DOHH2 (cell line): ENCODE results near the gene AP3B1.

ENCODE experiments used
- H3F3A ChIP-seq: fragments of 200-600 bp; sonication (generic), shearing (Covaris generic); 2 replicates; pipeline ENCODE4 v1.6.0; 2016; ENCODE audit warnings: antibody characterized with exemption, mild to moderate bottlenecking; ENCODE audit not compliant: control insufficient read depth, insufficient read depth
- H3K27ac ChIP-seq: fragments of 200-600 bp; sonication (generic); 2 replicates; pipeline ENCODE4 v1.5.1; 2014; ENCODE audit warnings: low read depth, mild to moderate bottlenecking, low read length, moderate library complexity
- H3K27me3 ChIP-seq: fragments of 200-600 bp; sonication (generic); 2 replicates; pipeline ENCODE4 v1.6.1; 2014; ENCODE audit warnings: mild to moderate bottlenecking, low read length, mixed read lengths; ENCODE audit not compliant: control insufficient read depth
- H3K36me3 ChIP-seq: fragments of 200-600 bp; sonication (generic); 2 replicates; pipeline ENCODE4 v1.6.1; 2014; ENCODE audit warnings: mild to moderate bottlenecking, low read length, moderate library complexity, mixed read lengths; ENCODE audit not compliant: control insufficient read depth
- H3K4me1 ChIP-seq: fragments of 200-600 bp; sonication (generic); 2 replicates; pipeline ENCODE4 v1.6.1; 2014; ENCODE audit warnings: mild to moderate bottlenecking, low read length, mixed read lengths; ENCODE audit not compliant: control insufficient read depth
- H3K4me2 ChIP-seq: fragments of 200-600 bp; sonication (generic); 2 replicates; pipeline ENCODE4 v1.6.0; 2014; ENCODE audit warnings: mild to moderate bottlenecking, low read length, moderate library complexity
- H3K4me3 ChIP-seq: fragments of 200-600 bp; sonication (generic); 2 replicates; pipeline ENCODE4 v1.5.1; 2014; ENCODE audit warnings: mild to moderate bottlenecking, low read length, mixed read lengths
- H3K79me2 ChIP-seq: fragments of 200-600 bp; sonication (generic); 2 replicates; pipeline ENCODE4 v1.6.1; 2014; ENCODE audit warnings: mild to moderate bottlenecking, low read length, mixed read lengths; ENCODE audit not compliant: control insufficient read depth
- H3K9me2 ChIP-seq: fragments of 200-600 bp; sonication (generic); replicated peaks from 2 replicates; pipeline ENCODE4 v1.6.1; 2014; ENCODE audit warnings: mild to moderate bottlenecking, low read length, mixed read lengths; ENCODE audit not compliant: control insufficient read depth
- H3K9me3 ChIP-seq: fragments of 200-600 bp; sonication (generic); 2 replicates; pipeline ENCODE4 v1.6.1; 2014; ENCODE audit warnings: antibody characterized with exemption, low read length, mixed read lengths; ENCODE audit not compliant: control insufficient read depth, insufficient read depth
- H4K20me1 ChIP-seq: fragments of 200-600 bp; sonication (generic); 2 replicates; pipeline ENCODE4 v1.6.0; 2014; ENCODE audit warnings: low read depth, mild to moderate bottlenecking, antibody characterized with exemption, low read length, moderate library complexity; ENCODE audit not compliant: control insufficient read depth, insufficient read depth
- CTCF ChIP-seq: fragments of 200-600 bp; sonication (generic); IDR thresholded peaks from one replicate; pipeline ENCODE4 v1.5.1; 2014; ENCODE audit warnings: antibody characterized with exemption, mild to moderate bottlenecking, low read depth, low read length; ENCODE audit not compliant: poor library complexity, severe bottlenecking
- EZH2phosphoT487 ChIP-seq: fragments of 200-600 bp; sonication (generic); IDR thresholded peaks from 2 replicates; pipeline ENCODE4 v1.6.1; 2017; ENCODE audit warnings: borderline replicate concordance, mild to moderate bottlenecking, antibody characterized with exemption, low read length, moderate library complexity, mixed read lengths

The AP3B1 gene

GRCh38 chr5:78221467-78221866, 73.0 kb downstream of the AP3B1 start:
- Histone ChIP-seq H3K4me3 (no peak overlapping the region), H3K36me3 (peaks cover 8% of the 10 kb centered on the region), H3K4me2 (no peak overlapping the region), H3K9me2 (no peaks in the 10 kb centered on the region), H3F3A (peaks cover 5% of the 10 kb centered on the region), H3K9me3 (no peaks in the 10 kb centered on the region), H3K79me2 (no peaks in the 10 kb centered on the region), H4K20me1 (no peaks in the 10 kb centered on the region), H3K4me1 (peaks cover 17% of the 10 kb centered on the region), H3K27me3 (no peaks in the 10 kb centered on the region), H3K27ac (no peak overlapping the region)
- TF ChIP-seq CTCF (no peak), EZH2phosphoT487 (no peak)

GRCh38 chr5:78215972-78216371, 78.5 kb downstream of the AP3B1 start:
- no peak overlapping the region for H3K4me2 ChIP-seq
- no peaks in the 10 kb centered on the region for H3K4me1 ChIP-seq
- H3F3A ChIP-seq: no peaks in the 10 kb centered on the region
- no peak overlapping the region for H3K4me3 ChIP-seq
- H3K27ac ChIP-seq: no peak overlapping the region
- H3K9me3 ChIP-seq: no peaks in the 10 kb centered on the region
- H3K27me3 ChIP-seq: no peaks in the 10 kb centered on the region
- no peaks in the 10 kb centered on the region for H3K9me2 ChIP-seq
- TF ChIP-seq CTCF: no peak
- no peaks in the 10 kb centered on the region for H4K20me1 ChIP-seq
- no peaks in the 10 kb centered on the region for H3K79me2 ChIP-seq
- peaks cover 9% of the 10 kb centered on the region for H3K36me3 ChIP-seq

- H3K36me3 ChIP-seq: peaks cover 9% of the 10 kb centered on the region
- H3K27ac ChIP-seq: no peak overlapping the region
- H3K9me2 ChIP-seq: no peaks in the 10 kb centered on the region
- H3K4me3 ChIP-seq: no peak overlapping the region
- H3K27me3 ChIP-seq: no peaks in the 10 kb centered on the region
- no peaks in the 10 kb centered on the region for H3K9me3 ChIP-seq
- H3K4me2 ChIP-seq: no peak overlapping the region
- no peaks in the 10 kb centered on the region for H3K79me2 ChIP-seq
- H4K20me1 ChIP-seq: no peaks in the 10 kb centered on the region
- H3K4me1 ChIP-seq: no peaks in the 10 kb centered on the region
- TF ChIP-seq CTCF (no peak), EZH2phosphoT487 (no peak)
- H3F3A ChIP-seq: no peaks in the 10 kb centered on the region
Observed at GRCh38 chr5:78215565-78215964, 78.9 kb downstream of the AP3B1 start.

- Histone ChIP-seq H3K9me3 (no peaks in the 10 kb centered on the region), H3K9me2 (no peaks in the 10 kb centered on the region), H3K27ac (no peak overlapping the region), H3K36me3 (peaks cover 12% of the 10 kb centered on the region), H3K79me2 (no peaks in the 10 kb centered on the region), H3K4me3 (no peak overlapping the region), H3K4me1 (no peaks in the 10 kb centered on the region), H3K4me2 (no peak overlapping the region), H3K27me3 (no peaks in the 10 kb centered on the region), H4K20me1 (no peaks in the 10 kb centered on the region), H3F3A (no peaks in the 10 kb centered on the region; the same call in 1 of the 2 replicates)
- TF ChIP-seq CTCF: no peak
- no peak for TF ChIP-seq EZH2phosphoT487
Observed at GRCh38 chr5:78213799-78214198, 80.7 kb downstream of the AP3B1 start.
